ENCODE measurements around the gene LRRC10.
"Not testable (repeated sequence)": the region's sequence is repeated elsewhere in the genome, so short reads cannot be mapped to it uniquely, and the experiment has no call there.

LRRC10 gene

DNA sequence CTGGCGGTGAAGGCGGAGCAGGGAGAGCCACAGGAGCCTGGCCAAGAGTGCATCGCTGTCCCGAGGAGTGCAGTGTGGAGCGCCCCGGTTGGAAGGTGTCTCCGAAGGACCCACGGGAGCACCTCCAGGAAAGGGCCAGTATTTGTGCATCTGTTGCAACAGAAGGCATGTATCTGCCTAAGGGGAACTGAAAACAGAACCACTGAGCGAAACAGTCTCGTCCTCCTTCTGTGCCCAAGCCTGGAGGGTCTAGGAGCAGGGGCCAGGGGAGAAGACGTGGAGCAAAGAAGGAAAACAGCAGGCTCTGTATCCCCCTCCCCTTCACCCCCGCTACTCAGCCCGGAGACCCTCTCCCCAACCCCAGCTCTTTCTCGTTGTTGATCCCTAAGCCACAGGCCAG, 5.3 kb upstream of the LRRC10 start:
- no peak for DNase-seq

DNA sequence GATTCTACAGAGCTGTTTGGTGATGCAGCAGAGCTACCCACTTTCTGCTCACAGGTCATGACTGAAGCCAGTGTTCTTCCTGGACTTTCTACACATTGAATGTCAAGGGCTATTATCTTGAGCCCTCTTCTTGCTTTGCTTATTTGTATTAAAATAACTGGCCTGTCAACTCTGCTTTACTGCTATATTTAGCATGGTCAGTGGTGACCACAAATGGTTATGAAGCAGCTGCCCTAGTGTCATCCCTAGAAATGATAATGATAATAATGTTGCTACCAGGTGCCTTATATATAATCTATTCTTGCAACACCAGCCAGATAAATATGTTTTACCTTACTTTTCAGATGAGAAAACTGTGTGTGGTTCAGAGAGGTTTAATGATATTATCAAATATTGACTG, 2.6 kb upstream of the LRRC10 start:
- DNase-seq, result no peak

DNA sequence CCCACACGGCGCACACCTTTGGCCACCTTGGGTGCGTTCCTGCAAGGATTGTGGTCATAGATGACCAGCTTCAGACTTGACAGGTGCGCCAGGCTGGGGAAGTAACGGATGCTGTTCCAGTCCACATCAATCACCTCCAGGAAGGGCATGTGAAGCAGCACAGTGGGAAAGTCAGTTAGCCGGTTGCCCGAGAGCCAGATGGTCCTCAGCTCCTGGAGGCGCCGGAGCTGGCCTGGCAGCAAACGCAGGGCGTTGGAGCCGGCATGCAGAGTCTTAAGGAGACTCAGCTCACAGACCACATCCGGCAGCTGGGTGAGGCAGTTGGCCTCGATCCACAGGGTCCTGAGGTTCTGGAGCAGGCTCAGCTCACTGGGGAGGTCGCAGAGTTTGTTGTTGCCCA, 581 bp downstream of the LRRC10 start:
- DNase-seq, result no peak

DNA sequence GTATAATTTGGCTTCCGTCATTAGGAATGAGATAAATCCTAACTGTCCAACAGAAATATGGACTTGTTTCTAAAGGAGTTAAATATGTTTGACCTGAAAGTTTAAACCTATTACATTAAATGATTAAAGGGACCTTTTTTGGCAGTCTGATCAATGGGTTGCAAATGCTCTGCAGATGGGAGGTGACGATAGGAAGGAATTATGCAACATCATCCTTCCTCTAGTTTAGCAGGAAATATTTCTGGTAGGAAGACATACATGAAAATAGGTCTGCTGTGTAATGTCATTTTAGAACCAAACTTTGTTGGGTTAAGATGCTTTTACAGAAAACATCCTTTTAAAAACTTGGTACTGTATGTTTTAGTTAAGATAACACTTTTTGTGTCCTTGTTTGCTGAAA, 2.6 kb downstream of the LRRC10 start:
- no peak for DNase-seq

DNA sequence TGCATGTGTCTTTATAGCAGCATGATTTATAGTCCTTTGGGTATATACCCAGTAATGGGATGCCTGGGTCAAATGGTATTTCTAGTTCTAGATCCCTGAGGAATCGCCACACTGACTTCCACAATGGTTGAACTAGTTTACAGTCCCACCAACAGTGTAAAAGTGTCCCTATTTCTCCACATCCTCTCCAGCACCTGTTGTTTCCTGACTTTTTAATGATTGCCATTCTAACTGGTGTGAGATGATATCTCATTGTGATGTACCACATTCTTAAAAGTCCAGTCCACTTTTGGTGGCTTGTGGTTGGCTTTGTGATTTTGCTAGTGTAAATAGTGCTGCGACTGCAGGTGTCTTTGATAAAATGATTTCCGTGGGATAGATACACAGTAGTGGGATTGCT, 6.4 kb downstream of the LRRC10 start:
- DNase-seq, result not testable (repeated sequence)

DNA sequence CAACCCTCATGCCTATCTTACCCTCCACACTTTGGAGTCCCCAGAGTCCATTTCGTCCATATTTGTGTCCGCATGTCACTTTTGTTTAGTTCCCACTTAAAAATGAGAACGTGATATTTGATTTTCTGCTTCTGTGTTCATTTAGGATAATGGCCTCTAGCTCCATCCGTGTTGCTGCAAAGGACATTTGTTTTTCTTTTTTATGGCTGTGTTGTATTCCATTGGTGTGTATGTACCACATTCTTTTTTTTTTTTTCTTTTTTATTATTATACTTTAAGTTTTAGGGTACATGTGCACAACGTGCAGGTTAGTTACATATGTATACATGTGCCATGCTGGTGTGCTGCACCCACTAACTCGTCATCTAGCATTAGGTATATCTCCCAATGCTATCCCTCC, 7.2 kb downstream of the LRRC10 start:
- DNase-seq, result not testable (repeated sequence)

DNA sequence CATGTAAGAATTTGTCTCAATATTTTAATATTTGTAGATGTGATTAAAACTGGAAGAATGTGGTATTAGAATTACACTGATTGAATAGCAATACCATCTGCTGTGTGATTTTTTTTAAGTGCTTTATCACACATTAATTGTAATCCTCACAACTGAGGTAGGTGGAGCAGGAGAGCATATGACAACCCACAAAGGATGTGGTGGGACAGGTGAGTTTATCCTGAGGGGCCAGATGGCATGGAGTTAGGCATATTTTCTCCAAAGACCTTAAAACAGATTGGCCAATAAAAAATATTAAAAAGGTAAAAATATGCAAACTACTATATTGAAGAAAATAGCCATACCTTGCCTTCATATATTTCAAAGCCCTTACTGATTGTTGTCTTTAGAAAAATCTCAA, 7.8 kb downstream of the LRRC10 start:
- DNase-seq, result no peak

DNA sequence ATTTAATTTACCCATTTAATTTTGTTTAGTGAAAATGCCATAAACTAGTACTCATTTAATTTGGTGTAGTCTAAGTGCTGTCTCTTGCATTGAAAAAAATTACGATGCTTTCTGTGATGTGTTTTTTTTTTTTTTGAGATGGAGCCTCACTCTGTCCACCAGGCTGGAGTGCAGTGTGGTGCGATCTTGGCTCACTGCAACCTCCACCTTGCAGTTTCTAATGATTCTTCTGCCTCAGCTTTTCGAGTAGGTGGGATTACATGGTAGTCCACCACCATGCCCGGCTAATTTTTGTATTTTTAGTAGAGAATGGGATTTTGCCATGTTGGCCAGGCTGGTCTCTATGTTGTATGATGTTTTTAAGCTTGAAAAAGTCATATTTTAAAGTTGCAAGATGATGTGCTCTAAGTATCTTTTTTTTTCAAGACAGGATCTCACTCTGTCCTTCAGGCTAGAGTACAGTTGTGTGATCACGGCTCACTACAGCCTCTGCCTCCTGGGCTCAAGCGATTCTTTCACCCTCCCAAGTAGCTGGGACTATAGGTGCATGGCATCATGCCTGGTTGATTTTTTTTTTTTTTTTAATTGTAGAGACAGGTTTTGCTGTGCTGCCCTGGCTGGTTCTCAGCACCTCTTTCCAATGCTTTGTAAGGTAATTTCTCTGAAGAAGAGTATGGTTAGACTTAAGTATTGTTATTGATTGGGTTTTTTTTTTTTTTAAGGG, 8.6 kb downstream of the LRRC10 start:
- no peak for DNase-seq

DNA sequence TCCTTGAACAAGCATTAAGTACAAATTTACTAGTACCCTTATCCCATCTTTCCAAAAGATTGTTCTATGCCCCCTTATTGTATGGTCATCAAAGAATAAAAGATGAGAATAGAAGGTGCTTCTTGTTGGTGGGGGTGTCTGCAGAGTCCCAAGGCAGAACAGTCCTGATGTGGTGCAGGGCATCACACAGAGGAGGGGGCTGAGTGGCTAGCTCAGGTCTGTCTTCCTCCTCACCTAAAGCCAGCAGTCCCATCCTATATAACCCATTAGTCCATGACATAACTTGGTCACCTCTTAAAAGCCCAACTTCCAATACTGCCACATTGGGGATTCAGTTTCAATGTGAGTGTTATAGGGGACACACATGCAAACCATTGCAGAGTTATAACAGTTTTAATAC, 9.9 kb downstream of the LRRC10 start:
- no peak for DNase-seq

DNA sequence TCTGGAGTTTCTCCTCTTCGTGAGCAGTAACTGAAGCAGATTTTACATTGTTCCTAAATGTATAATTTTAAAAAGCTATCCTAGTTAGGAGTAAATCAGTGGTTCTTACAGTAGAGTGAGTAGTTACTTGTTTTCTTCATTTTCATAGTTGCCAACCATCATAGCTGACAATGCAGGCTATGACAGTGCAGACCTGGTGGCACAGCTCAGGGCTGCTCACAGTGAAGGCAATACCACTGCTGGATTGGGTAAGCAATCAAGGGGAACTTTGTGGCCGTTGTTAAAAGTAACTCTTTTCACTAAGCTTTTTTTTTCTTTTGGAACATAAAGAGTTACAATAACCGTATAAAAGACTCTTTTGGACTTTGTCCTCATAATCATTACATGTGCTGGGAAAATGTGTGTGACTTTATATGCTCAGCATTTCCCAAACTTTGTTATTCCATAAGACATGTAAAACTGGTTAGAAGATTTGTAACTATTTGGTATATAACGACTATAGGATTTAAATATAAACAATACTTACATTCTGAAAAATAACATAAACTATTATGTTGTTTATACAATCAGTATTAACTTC, 12.4 kb downstream of the LRRC10 start:
- no peak for DNase-seq

DNA sequence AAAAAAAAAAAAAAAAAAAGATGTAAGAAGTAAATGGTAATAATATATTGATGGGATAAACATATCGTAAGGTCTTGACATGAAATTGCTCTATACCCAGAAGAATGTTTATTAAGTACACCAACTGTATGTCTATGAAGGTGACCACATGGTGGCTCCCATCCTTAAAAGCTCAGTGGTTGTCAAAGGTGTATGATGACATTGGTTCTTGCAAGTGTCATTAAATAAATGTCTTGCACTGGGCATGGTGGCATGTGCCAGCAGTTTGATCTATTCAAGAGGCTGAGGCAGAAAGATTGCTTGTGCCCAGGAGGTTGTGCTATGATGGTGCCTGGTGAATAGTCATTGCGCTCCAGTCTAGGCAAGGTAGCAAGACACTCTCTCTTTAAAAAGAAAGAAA, 15.0 kb downstream of the LRRC10 start:
- no peak for DNase-seq

DNA sequence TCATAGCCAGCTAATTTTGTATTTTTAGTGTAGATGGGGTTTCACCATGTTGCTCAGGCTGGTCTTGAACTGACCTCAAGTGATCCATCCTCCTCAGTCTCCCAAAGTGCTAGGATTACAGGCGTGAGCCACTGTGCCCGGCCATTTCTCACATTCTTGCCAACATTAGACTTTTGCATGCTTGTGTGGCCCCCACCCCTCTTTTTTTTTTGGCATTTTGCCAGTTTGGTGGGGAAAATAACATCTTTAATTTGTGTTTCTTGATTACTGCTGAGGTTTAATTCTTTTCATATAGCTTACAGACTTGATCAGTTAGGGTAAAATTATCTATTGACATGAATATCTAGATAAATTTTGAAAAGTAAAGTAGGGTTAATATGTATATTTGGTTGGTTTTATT, 21.6 kb downstream of the LRRC10 start:
- DNase-seq, result no peak

DNA sequence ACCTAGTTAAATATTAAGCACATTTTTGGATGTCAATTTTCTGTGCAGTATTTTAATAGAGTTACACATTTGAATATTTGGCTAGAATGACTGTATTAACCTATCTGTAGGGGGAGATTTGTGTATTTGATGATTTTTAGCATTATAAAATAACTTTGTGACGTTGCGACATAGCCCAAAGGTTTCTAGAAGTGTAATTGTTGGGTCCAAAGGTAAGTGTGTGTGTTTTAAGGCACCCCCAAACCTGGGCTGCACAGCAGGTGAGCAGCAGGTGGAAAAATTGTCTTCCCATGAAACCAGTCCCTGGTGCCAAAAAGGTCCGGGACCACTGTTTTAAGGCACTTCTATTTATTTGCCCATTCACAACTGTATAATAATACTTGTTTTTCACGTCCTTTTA, 22.2 kb downstream of the LRRC10 start:
- no peak for DNase-seq

DNA sequence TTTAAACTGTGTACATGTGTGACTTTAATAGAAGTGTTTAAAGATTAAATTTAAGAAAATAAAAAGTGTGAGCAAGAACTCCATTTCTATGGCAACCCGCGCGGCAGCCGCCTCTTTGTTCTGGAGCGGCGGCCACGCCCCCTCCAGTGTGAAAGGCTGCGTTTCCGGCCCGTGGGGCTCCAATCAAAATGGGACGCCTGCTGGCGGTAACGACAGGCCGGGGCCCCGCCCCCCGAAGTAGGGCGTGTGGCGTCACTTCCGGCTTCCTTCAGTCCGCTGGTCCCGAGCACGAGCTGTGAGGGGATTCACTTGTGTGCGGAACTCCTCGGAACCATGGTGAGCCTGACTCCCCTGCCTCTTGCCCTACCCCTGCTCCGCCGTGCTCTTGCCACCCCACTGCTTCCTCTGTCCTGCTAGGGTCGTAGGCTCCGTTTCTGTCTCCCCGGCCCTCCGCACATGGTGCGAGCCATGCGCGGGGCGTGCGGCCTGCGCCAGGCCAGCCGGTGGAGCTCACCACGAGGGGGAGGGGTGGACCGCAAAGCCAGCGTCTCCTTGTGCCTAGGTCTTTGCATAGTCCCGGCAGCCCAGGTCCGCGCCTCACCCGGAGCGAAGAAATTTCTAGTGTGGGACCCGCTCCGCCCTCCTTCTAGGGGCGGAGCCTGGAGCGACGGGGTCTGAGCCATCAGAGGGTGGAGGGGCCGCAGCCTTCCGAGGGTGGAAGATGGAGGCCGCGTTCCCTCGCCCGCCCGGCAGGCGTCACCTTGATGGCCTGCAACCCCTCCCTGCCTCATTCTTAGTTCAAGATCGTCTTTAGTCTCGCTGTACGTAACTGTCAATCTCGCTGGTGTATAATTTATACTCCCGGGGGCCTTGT, 25.3 kb downstream of the LRRC10 start, which contains the start of gene CCT2:
CCT2 (plus strand) TSS at position 271 of the 874 bp plus-strand sequence; CDS start at position 334, 63 bp downstream.
- peak; percentile 95 for DNase-seq

DNA sequence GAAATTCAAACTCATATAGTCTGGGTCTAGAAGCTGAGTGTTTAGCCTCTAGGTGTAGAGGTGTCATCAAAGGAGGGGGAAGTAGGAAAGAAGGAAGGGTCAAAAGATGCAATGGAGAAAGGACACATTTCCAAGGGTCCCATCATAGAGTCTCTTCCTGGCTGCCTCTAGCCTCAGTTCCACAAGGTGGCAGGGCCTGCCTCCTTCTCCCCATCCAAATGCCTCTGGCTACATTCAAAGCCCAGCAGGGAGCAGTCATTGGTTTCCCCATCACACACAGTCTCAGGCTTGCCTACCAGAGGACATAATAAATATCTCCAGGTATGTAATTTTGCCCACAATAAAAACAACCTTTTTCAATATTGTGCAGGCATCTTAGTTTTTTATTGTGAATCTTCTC, 27.5 kb downstream of the LRRC10 start:
- no peak for DNase-seq

DNA sequence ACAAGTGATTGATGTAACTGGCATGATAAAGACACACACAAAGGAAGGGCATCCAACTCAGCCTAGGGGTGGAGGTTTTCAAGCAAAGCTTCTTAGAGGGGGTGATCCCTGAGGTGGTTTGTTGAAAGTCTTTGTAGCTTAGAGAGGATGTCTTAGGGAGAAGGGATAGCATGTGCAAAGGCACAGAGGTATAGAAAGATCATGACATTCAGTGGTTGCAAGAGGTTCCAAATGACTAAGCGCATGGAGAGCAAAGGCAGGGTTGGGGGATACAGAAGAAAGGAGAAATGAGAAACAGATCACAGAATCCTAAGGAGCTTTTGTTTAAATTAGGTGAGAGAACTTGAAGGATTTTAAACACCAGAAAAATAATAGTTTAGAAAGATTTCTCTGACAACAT, 30.6 kb downstream of the LRRC10 start:
- no peak for DNase-seq

DNA sequence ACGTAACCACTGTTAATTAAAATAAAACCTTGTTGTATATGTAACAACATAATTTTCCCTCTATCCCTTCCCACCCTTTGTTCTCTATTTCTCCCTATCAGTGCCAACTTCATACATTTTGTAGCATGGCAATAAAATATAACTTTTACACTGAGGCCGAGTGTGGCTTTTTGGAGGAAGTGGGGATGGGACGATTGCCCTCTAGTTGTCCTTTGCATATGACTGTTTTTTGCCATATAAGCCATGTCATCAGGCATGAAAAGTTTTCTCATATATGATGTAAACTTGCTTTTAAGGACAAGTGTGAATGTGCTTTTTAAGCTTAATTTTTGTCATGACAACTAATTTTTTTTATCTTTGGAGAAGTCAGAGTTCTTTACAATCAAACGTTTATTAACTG, 31.7 kb downstream of the LRRC10 start:
- DNase-seq, result no peak

DNA sequence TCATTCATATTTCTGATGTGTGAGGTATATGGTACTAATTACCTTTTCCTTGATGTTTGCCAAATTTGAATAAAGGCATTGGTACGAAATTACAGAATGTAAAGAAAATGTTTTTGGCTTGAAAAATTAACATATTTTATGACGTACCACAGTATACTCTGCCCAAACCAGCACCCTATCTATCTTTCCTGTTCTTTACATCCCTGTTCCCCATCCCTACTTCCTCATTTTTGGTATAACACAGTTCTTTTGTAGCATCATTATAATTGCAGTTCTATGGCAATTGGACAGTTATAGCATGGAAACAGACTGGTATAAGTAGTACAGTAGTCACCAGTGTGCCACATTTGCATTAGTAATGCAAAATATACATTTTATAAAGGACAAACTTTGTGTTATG, 32.4 kb downstream of the LRRC10 start:
- DNase-seq, result no peak

DNA sequence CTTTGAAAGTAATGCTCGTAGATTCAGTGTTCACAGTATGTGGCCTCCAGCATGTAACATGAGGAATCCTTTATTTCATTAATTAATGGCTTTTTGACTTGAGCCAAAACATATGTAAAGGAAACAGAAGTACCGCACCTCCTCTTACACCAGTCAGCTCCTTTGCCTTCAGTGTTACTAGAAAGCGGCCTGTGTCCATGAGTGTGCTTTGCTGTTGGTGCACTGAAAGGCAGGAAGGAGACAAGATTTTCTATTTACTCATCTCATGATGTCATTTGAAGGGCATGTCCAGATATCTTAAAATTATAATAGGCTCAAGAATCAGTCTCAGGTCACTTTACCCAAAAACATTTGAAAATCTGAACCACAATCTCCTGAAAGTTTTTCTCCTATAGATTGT, 35.4 kb downstream of the LRRC10 start:
- DNase-seq, result no peak

DNA sequence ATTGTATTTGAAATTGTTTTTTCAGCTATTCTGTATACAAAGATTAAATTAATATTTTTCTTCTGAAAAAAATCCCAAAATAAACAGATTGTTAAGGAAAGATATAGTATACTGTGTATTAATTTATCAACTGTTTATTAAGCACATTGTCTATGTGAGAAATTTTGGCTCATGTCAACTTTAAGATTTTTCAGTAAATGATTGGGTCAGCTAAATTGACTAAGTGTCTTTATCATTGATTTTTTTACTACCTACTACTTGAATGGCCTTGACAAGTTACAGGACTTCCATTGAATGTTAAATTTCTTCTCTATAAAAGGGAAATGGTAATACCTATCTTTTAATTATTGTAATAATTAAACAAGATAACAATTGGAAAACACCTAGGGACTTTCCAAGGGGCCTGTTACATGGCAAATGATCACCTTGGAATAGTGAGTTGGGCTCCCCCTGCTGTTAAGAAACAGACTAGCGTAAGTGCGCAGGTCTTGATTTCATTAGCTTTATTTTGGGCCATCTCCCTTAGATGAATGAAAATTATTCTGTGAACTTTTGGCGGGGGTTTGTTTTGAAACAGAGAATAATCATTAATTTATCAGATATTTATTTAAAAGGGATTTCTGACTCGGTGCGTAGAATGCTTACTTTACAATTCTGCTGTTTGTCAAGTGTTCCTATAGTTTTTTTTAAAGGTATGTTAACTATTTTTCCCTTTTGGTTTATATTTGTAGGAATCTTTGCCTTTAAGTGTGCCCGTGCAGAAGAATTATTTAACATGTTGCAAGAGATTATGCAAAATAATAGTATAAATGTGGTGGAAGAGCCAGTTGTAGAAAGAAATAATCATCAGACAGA, 39.9 kb downstream of the LRRC10 start:
- DNase-seq, result peak; percentile 58

DNA sequence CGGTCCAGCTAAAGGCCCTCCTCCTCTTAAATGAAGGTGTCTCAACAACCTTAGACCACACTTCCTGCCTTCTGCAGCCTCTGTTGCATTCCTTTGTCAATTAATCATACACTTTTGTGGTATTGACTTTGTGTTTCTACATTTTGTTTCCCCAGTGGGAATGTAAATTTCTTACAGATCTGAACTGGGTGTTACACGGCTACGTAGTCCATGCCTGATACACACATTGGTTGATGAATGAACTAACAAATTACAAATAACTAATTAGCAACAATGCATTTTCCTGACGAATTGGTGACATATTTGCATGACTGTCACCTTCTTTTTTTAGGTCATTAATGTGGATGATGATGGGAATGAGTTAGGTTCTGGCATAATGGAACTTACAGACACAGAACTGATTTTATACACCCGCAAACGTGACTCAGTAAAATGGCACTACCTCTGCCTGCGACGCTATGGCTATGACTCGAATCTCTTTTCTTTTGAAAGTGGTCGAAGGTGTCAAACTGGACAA, 40.6 kb downstream of the LRRC10 start:
- DNase-seq, result peak; percentile 70

DNA sequence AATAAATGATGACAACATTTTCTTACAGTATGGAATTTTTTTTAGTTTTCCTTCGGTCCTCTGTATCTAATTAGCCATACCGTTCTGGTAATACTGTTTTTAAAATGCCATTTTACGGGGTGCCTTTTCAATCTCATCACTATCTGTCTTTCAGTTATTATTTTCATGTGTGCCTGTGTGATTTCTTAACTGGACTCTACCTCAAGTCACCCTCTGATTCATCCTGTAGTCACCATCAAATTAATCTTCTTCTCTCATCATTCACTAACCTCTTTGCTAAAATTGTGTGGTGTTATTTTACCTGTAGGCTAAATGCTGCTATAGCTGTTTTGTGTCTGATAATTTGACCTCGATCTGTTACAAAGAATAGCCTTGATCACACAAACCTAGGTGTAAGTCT, 41.5 kb downstream of the LRRC10 start:
- no peak for DNase-seq

Measured in fibroblast of skin of scalp (primary cell).